Activated CD8-positive, alpha-beta T cell treated with anti-CD3 and anti-CD28 coated beads for 36 hours (primary cell): ENCODE measurements around the gene TNIP1. TPM values are rescaled to one million over a fixed set of nuclear protein-coding genes. Genes with fewer than 3 reads are reported as not detected.

Experiments
- ATAC-seq: fragments of 200-7000 bp; cut with Tn5 transposase; one replicate; pipeline ENCODE4 v1.10.0; 2021; ENCODE audit warnings: mild to moderate bottlenecking, moderate library complexity
- CTCF ChIA-PET: fragments of 350-600 bp; sonication (Branson Sonifier 250); formaldehyde crosslinking; loops from one replicate; lab custom pipeline; 2021; ENCODE audit warnings: antibody characterized with exemption; lab: Charles Lee
- POLR2A ChIA-PET: fragments of 350-600 bp; sonication (Branson Sonifier 250); formaldehyde crosslinking; loops from one replicate; lab custom pipeline; 2021; ENCODE audit warnings: antibody characterized with exemption; lab: Charles Lee
- DNase-seq: peaks from one replicate; pipeline ENCODE4 v3.0.0-alpha.2; 2020
- H3K27ac Mint-ChIP-seq: one replicate; pipeline ENCODE4 v1.8.0; 2021; ENCODE audit warnings: mild to moderate bottlenecking, mixed read lengths
- H3K27me3 Mint-ChIP-seq: one replicate; pipeline ENCODE4 v1.8.0; 2021; ENCODE audit warnings: mixed read lengths
- H3K36me3 Mint-ChIP-seq: one replicate; pipeline ENCODE4 v1.8.0; 2021; ENCODE audit warnings: low read depth, mixed read lengths
- H3K4me1 Mint-ChIP-seq: one replicate; pipeline ENCODE4 v1.8.0; 2021; ENCODE audit warnings: low read depth, mixed read lengths
- H3K4me3 Mint-ChIP-seq: one replicate; pipeline ENCODE4 v1.8.0; 2021; ENCODE audit warnings: mild to moderate bottlenecking, moderate library complexity, mixed read lengths
- H3K9me3 Mint-ChIP-seq: one replicate; pipeline ENCODE4 v1.8.0; 2021; ENCODE audit warnings: mixed read lengths
- CTCF ChIP-seq: fragments of 200-600 bp; IDR thresholded peaks from one replicate; pipeline ENCODE4 v1.8.0; 2022; ENCODE audit warnings: antibody characterized with exemption, mild to moderate bottlenecking
- intact Hi-C: fragments of 100-400 bp; cut with micrococcal nuclease; formaldehyde crosslinking; loops from one replicate; pipeline ENCODE4 v1.10.0; 2022
- total RNA-seq, 2 experiments: library from RNA; stranded (reverse); gene quantifications; one replicate each; pipeline ENCODE4 v1.2.3, GENCODE V29; 2021

Gene TNIP1
- total RNA-seq, 2 experiments from 2014 or later: 222 TPM

- POLR2A ChIA-PET: no interaction called here
- H3K4me1 Mint-ChIP-seq: no peaks in the 10 kb centered on the region
- no peaks in the 10 kb centered on the region for H3K9me3 Mint-ChIP-seq
- TF ChIP-seq CTCF: no peak
- no peak overlapping the region for H3K27ac Mint-ChIP-seq
- no peaks in the 10 kb centered on the region for H3K27me3 Mint-ChIP-seq
- DNase-seq: no peak
- CTCF ChIA-PET: interaction anchor here (0.7 to 1.8 kb wide), 2 partner anchors 9 to 84 kb away, joined by 3 to 5 read pairs; no protein-coding TSS in a partner anchor
- H3K36me3 Mint-ChIP-seq: peaks cover 55% of the 10 kb centered on the region
- no peak for ATAC-seq
- intact Hi-C loops: no loop called here
- no peak overlapping the region for H3K4me3 Mint-ChIP-seq
Measured at GRCh38 chr5:151030056-151030336, 50.8 kb downstream of the TNIP1 start.

GRCh38 chr5:151029179-151030055 lies 51.4 kb downstream of the TNIP1 start:
- ChIA-PET CTCF (interaction anchor here (0.7 to 1.8 kb wide), 2 partner anchors 8 to 85 kb away, joined by 3 to 5 read pairs; no protein-coding TSS in a partner anchor), POLR2A (no interaction called here)
- ATAC-seq: no peak
- intact Hi-C loops: no loop called here
- TF ChIP-seq CTCF: no peak
- H3K4me1 Mint-ChIP-seq: no peaks in the 10 kb centered on the region
- no peak overlapping the region for H3K27ac Mint-ChIP-seq
- peaks cover 51% of the 10 kb centered on the region for H3K36me3 Mint-ChIP-seq
- no peak for DNase-seq
- H3K9me3 Mint-ChIP-seq: no peaks in the 10 kb centered on the region
- no peak overlapping the region for H3K4me3 Mint-ChIP-seq
- no peaks in the 10 kb centered on the region for H3K27me3 Mint-ChIP-seq

- no peaks in the 10 kb centered on the region for H3K9me3 Mint-ChIP-seq
- ATAC-seq (no peak), DNase-seq (no peak)
- ChIA-PET POLR2A (no interaction called here), CTCF (no interaction called here)
- TF ChIP-seq CTCF: no peak
- H3K4me1 Mint-ChIP-seq: no peaks in the 10 kb centered on the region
- no peak overlapping the region for H3K4me3 Mint-ChIP-seq
- peaks cover 44% of the 10 kb centered on the region for H3K36me3 Mint-ChIP-seq
- H3K27ac Mint-ChIP-seq: no peak overlapping the region
- no peaks in the 10 kb centered on the region for H3K27me3 Mint-ChIP-seq
- intact Hi-C loops: no loop called here
Measured at GRCh38 chr5:151028717-151029116, 52.1 kb downstream of the TNIP1 start.

- H3K36me3 Mint-ChIP-seq: peaks cover 38% of the 10 kb centered on the region
- POLR2A ChIA-PET: no interaction called here
- CTCF ChIA-PET: interaction anchor here (1.5 kb wide), 1 partner anchor 32 kb away, joined by 4 read pairs; no protein-coding TSS in a partner anchor
Measured at GRCh38 chr5:151027961-151028479, 52.8 kb downstream of the TNIP1 start.

More at GRCh38 chr5:151027961-151028479, 52.8 kb downstream of the TNIP1 start:
- no peak overlapping the region for H3K4me3 Mint-ChIP-seq
- no peaks in the 10 kb centered on the region for H3K27me3 Mint-ChIP-seq
- no peak overlapping the region for H3K27ac Mint-ChIP-seq
- ATAC-seq (no peak), DNase-seq (no peak)
- intact Hi-C loops: no loop called here
- H3K4me1 Mint-ChIP-seq: no peaks in the 10 kb centered on the region
- TF ChIP-seq CTCF: no peak
- H3K9me3 Mint-ChIP-seq: no peaks in the 10 kb centered on the region
